GM12891 (cell line): ENCODE measurements around the gene VAV2.
A peak's percentile ranks its signal among the peaks of the same experiment; 100 is the strongest.

Experiments
- DNase-seq: peaks from one replicate; pipeline ENCODE4 v3.0.0; 2011; ENCODE audit warnings: low spot score; ENCODE audit not compliant: insufficient read length
- FAIRE-seq: peaks from 2 replicates; lab custom pipeline; 2011; peaks lifted over from hg19 to GRCh38; lab: Jason Lieb, UNC
- PAX5 ChIP-seq: IDR thresholded peaks from 2 replicates; pipeline ENCODE4 v1.6.1; 2011; ENCODE audit warnings: low read length, moderate library complexity, mild to moderate bottlenecking; ENCODE audit not compliant: insufficient read depth, severe bottlenecking
- POLR2A ChIP-seq: IDR thresholded peaks from 2 replicates; pipeline ENCODE4 v1.6.1; 2011; ENCODE audit warnings: low read depth, low read length, control low read depth
- POLR2AphosphoS5 ChIP-seq: IDR thresholded peaks from 2 replicates; pipeline ENCODE4 v1.6.1; 2011; ENCODE audit warnings: low read depth, low read length, control low read depth
- POU2F2 ChIP-seq: IDR thresholded peaks from 2 replicates; pipeline ENCODE4 v1.6.1; 2011; ENCODE audit warnings: low read depth, mild to moderate bottlenecking, control low read depth, low read length, moderate library complexity
- SPI1 ChIP-seq: IDR thresholded peaks from 2 replicates; pipeline ENCODE4 v1.6.1; 2011; ENCODE audit warnings: low read depth, low read length, control low read depth
- TAF1 ChIP-seq: IDR thresholded peaks from 2 replicates; pipeline ENCODE4 v1.6.1; 2011; ENCODE audit warnings: low read depth, low read length, control low read depth

The VAV2 gene

DNA sequence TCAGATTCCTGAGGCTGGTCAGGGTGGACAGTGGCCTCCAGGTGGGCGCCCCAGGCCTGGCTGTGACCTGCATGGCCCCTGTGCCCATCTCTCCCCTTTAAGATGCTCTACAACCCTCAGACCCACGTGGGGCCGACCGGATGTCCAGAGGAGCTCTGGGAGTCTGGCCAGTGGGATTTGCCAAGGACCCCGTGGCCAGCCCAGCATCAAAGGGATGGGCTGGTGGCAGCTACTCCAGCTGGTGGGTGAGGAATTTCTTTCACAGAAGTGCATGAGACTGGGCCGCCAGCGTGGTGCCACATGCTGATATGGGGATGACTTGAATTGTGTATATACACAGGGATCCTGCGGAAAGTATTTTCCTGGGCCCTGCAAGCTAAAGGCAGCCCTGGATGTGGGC lies 159.2 kb downstream of the VAV2 start:
- TF ChIP-seq POU2F2 (no peak), POLR2A (no peak), POLR2AphosphoS5 (no peak), SPI1 (no peak), TAF1 (no peak), PAX5 (no peak)
- FAIRE-seq (no peak), DNase-seq (no peak)

DNA sequence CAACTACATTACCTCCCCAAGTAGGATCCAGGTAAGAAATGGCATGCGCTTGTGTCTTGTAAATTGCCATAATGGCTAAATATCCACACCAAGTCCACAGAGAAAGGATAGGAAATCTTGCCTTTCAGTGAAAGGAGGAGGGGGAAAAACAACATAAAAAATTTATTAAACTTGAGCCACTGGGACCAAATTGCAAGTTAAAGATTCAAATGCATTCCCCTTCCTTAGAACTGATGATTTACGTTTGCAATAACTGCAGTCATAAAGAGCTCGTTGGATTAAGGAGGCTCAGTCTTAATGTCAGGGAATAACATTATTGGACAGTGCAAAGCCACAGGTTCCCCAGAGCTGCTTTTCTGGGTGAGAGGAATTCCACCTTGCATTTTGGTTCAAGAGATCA lies 161.4 kb downstream of the VAV2 start:
- no peak for TF ChIP-seq POU2F2
- TF ChIP-seq PAX5: no peak
- no peak for TF ChIP-seq POLR2A
- TF ChIP-seq POLR2AphosphoS5: no peak
- no peak for TF ChIP-seq SPI1
- TF ChIP-seq TAF1: no peak
- FAIRE-seq: no peak
- DNase-seq: no peak

DNA sequence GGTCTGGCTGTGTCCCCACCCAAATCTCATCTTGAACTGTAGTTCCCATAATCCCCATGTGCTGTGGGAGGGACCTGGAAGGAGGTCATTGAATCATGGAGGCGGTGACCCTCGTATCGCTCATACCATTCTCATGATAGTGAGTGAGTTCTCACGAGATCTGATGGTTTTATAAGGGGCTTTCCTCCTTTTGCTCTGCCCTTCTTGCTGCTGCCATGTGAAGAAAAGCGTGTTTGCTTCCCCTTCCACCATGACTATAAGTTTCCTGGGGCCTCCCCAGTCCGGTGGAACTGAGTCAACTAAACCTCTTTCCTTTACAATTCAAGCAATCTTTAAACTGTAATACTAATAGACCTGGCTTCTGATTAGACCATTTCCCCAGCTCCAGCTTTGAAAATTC lies 161.8 kb downstream of the VAV2 start:
- TF ChIP-seq POLR2A (no peak), TAF1 (no peak), POU2F2 (no peak), PAX5 (no peak), POLR2AphosphoS5 (no peak), SPI1 (no peak)
- no peak for DNase-seq
- no peak for FAIRE-seq

DNA sequence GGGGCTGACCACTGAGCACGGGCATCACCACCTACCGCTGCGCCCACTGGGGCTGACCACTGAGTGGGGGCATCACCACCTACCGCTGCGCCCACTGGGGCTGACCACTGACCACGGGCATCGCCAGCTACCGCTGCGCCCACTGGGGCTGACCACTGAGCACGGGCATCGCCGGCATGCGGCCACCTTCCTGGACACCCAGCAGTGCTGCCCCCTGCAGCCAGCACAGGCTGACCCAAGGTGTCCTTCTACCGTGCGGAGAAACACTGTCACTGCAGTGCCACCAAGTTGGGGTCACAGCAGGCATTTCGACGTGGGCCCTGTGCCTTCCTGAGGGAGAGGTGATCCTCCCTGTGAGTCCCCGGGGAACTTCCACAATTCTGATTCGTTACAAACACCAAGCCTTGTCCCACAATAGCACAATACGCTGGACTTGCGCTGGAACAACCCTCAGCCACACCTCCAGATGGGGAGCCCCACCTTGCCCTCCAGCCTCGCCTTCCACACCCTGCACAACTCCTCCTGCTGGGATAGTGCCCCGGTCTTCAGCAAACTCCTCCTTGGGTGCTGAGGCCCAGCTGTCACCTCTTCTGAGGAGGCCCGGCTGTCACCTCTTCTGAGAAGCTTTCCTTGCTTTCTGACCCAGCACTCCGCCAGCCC lies 163.7 kb downstream of the VAV2 start:
- no peak for DNase-seq
- TF ChIP-seq SPI1: no peak
- TF ChIP-seq POLR2A: no peak
- TF ChIP-seq PAX5: no peak
- TF ChIP-seq POU2F2: no peak
- TF ChIP-seq POLR2AphosphoS5: no peak
- TF ChIP-seq TAF1: no peak
- no peak for FAIRE-seq

DNA sequence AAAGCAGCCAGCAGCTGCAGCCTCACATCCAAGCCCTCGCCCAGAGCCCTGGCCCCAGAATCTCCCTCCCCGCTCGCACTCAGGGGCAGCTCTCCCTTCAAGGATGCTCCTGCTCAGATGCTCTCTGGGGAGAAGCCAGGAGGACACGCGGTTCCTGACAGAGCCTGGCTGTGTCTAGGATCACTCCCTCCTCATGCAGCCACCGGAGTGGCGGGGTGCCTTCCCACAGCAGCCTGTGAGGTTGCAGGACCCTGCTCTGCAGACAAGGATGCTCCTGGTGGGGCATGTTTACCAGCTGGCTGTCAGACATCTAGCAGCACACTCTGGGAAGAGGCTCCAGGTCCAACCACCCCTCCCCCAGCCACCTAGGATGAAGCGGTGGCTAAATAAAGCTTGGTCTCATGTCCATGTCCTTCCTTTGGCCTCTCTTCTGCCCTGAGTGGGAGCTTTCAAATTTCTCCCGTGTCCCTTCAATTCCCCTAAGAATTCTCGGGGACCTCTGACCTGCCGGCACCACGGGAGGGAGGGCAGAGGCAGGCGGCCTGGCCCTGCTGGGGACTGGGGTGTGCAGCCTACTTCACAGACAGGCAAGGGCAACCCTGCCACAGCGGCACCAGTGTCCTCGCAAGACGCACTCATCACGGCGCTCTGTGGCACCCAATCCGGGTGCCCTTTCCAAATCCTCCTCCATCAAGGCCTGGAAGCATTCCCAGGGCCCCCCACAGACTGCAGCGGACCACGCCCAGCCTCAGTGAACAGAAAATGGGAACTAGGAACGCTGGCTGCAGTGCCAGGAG lies 165.6 kb downstream of the VAV2 start:
- FAIRE-seq (no peak), DNase-seq (no peak)
- TF ChIP-seq TAF1 (no peak), SPI1 (no peak), POU2F2 (no peak), POLR2A (no peak), PAX5 (no peak), POLR2AphosphoS5 (no peak)

DNA sequence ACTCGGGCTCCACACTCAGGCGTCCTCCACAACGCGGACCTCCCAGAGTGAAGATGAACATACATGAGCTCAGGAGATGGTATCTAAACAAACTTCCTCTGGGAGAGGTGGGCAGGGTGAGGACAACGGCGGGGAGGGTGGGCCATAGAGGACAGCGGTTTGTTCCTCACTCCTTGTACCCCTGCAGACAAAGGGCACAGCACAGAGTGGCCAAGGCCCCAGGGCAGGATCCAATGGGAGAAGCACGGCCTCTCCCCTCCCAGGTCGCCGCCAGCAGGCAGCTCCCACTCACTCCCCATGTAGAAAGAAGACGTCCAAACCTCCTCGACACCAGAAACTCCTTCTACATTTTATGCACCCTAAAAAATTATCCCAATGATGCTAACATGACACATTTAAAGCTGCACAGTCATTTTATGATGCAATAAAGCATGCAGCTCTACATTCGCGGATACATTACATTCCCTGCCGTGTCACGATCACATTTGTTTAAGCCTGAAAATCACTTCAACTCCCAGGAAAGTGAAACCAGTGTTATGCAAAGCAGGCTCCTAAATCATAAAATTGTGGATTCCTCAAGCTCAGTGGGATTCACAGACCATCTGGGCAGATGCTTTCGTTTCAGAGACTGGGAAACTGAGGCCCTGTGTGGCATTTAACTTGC lies 166.4 kb downstream of the VAV2 start:
- no peak for DNase-seq
- TF ChIP-seq TAF1 (no peak), POLR2AphosphoS5 (no peak), SPI1 (no peak), PAX5 (no peak), POU2F2 (no peak), POLR2A (no peak)
- peak; percentile 40 for FAIRE-seq

DNA sequence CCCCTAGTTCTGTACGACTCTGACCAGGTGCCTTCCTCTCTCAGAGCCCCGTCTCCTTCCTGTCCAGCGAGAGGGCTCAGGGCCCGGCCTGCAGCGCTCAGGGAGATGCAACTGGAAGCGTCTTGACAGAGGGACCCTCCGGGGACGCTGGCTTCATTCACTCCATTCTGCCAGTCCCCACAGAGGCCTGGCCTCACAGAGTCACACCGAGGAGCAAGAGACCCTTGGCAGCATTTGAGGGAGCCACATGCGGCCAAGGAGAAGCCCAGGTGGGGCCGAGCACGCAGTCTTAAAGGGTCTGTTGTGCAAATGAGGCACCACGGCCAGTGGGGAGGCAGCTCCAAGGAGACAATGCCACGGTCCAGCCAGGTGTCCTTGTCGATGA lies 167.3 kb downstream of the VAV2 start:
- DNase-seq (no peak), FAIRE-seq (no peak)
- no peak for TF ChIP-seq POLR2AphosphoS5
- no peak for TF ChIP-seq SPI1
- TF ChIP-seq PAX5: no peak
- no peak for TF ChIP-seq TAF1
- no peak for TF ChIP-seq POLR2A
- no peak for TF ChIP-seq POU2F2

DNA sequence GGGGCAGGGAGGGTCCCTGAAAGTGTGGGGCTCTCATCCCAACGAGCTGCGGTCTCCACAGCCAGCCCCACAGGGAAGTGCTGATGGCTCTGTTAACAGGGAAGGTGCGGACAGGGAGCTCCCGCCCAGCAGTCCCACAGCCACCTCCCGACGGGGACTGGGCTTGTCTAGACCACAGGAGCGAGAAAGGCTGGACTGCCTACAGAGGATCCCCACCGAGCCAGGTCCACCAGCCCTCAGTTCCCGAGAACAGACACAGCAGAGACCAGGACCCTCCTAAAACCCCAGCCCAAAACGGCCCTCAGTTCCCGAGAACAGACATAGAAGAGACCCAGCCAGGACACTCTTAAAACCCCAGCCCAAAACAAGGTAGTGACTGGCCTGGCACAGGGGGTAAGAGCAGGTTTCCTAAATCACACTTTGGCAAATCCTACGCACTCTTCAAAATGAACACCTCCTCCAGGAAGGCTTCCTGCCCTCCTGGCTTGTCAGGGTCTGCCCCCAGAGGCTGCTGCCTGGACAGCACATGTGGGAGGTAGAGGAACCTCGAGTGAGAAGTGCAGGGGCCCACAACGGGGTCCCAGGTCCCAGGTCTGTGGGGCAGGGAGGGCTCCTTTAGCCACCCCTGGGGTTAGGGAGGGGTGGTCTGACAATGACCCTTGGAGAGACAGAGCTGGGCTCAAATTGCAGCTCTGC lies 167.9 kb downstream of the VAV2 start:
- no peak for TF ChIP-seq TAF1
- TF ChIP-seq POLR2A: no peak
- TF ChIP-seq POLR2AphosphoS5: no peak
- no peak for TF ChIP-seq PAX5
- DNase-seq (no peak), FAIRE-seq (no peak)

DNA sequence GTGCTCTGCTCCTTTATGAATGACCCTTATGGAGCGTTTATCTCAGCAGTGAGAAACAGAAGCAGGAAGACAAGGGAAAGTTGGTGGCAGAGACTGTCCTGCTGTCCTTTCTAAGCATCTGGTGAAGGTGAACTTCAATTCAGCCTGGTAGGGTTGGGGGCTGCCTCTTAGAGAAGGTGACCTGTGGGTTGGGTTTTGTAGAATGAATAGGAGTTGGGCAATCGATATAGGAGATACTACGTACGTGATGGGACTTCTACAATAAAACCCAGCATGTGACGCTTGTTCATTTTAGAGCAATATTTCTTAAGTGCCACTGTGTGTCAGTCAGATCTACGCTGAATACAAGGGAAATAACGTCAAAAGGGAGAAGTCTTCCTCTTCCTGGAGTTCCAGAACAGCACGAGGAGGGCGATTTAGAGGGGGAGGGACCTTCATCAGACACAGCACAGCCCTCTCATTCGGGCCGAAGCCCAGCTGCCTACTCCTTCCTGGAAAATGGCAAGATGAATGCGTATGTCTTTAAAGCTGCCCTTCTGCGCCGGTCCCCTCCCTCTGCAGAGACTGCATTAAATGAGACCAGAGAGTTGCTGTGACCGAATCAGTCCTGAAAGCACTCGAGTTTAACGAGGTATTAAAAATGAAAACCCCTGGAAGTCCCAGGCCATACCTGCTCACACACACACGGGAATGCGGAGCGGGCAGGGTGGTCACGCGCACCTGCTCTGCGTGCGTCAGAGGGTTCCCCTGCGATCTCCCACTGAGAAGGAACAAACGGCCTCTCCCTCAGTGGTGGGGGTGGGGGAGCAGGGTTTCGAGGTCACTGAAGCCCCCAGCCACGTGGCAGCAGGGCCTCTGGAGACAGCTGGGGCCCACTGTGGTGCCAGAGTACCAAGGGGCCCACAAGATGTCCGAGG lies 168.7 kb downstream of the VAV2 start:
- no peak for DNase-seq
- TF ChIP-seq SPI1 (no peak), PAX5 (peak; percentile 67), POLR2AphosphoS5 (no peak; the same call in 1 of the 2 replicates), TAF1 (peak; percentile 43; the same call in 1 of the 2 replicates), POLR2A (0 out of 2 replicates have a peak, but pooled peaks have one; percentile 50)
- peak; percentile 94 for FAIRE-seq
